ENCODE results near the gene CPHXL.

The CPHXL gene

DNA sequence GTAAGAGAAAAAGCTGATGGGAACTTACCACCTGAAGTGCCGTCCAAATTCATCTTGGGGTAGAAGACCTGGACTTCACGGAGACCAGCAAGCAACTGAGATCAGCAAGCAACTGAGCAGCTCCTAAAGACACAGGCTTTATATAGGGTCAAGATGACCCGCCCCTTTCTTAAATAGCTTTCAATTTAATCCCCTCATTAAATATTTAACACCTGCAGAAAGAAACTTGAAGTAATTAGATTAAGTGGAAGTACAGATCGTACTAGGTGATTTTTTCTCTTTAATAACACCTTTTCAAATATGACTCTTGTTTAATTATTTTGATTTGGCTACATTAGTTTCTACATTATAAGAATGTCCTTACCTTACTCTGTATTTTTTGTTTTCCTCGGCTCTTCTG lies at the start of gene CPHXL:
Gene CPHXL (minus strand): TSS at position 101 of the 400 bp plus-strand sequence. CDS start 48 bp downstream, at position 53.
- no peak for DNase-seq

DNA sequence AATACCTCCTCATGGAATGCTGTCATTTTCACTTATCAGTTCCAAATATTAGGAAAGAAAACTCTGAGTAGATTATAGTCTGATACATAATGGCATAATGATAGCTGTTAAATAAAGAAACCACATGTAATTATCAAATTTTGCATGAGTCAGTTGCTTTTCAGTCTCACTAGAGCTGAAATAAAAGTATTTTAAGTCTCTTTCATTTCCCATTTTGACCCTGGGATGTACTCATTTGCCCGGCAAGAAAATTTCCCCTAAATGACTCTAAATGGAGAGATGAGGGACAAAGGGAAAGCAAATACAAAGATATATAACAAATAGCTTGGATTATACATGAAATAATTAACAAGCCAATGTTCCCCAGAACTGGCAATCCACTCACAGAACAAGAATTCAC lies 47.9 kb upstream of the CPHXL start:
- DNase-seq, result no peak

DNA sequence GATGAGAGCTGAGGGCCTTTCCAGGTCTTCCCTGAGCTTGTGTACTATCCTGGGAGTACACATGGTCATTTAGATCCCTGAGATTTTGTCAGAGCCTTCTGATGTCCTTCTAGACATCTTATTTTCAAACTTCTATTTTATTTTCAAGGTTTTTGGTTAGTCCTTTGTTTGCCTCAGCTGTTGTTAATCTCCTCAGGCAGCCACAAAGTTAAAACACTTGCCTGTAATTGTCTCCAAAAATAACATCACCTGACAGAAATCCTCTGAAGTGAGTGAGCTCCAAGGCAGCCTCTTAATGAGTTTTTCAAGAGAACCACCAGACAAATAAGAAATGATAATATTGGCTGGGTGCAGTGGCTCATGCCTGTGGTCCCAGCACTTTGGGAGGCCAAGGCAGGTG lies 43.8 kb upstream of the CPHXL start:
- no peak for DNase-seq

DNA sequence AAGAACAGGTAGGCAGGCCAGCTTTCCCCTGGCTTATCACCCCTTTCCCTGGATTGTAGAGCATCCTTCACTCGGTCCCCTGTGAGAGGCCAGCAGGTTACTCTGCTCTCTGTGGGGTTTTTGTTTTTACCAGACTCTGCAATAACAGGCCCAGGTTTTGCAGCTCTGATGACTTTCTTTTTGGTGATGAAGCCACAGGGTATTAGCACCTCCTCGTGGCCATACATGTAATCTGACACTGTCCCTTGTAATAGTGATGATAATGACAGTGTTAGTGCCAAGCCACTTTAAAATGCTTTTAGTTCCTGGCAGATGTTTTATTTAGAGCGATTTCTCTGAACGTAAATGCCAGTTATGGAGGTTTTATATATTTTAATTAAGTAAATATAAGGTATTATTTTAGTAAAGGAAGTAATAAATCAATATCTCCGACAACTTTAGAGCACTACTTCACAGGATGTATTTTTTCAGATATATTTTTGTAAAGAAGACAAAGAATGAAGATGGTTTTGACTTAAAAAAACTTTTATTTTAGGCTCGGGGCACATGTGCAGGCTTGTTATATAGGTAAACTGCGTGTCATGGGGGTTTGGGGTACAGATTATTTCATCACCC lies 38.0 kb upstream of the CPHXL start:
- DNase-seq, result peak in 1 of 2 experiments; percentile 68

DNA sequence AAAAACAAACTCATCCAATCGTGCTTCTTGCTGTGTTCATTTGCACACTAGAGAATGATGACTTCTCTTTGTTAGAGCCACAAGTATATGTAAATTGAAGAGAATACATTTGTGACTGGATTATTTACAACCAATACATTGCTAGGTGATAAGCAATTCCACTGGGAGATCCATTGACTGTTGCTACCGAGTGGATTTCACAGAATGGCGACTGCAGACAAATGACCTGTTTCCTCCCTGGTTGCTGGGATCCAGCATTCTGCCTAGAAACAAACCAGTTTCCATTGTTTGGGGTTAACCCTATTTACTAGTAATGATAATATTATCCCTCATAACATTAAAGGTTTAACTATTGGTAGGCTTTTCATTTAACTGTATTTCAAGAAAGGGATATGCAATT lies 36.9 kb upstream of the CPHXL start:
- DNase-seq, result no peak

DNA sequence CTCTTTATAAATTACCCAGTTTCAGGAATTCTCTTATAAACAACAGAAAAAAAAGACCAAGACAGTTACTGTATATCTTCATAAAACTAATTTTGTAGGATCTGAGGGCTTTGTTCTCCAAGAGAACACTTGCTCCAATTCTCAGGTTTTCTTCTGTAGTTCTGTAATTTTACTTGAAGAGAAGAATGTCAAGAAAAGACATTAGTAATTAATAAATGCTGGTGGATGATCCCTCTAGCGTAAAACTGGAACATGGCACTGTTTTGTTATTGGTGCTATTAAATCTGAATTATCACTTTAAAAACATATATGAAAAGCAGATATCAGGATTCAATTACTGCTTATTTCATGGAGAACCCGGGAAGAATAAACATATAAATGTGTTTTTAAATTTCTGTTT lies 36.5 kb upstream of the CPHXL start:
- DNase-seq, result no peak

DNA sequence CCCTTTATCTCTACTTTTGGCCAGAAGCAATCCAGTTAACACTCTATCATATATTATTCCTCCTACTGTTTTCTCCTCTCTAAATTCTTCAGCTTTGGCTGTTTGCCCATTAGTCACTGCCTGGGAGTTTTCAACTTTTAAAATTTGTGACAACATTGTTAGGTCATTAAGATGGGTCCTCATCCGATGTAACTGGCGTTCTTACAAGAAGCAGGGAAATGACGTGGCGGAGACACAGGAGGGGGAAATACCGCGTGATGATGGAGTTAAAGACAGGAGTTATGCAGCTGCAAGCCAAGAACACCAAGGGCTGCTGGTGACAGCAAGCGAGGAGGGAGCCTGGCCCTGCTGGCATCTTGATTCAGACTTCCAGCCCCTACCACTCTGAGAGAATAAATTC lies 34.8 kb upstream of the CPHXL start:
- no peak for DNase-seq

DNA sequence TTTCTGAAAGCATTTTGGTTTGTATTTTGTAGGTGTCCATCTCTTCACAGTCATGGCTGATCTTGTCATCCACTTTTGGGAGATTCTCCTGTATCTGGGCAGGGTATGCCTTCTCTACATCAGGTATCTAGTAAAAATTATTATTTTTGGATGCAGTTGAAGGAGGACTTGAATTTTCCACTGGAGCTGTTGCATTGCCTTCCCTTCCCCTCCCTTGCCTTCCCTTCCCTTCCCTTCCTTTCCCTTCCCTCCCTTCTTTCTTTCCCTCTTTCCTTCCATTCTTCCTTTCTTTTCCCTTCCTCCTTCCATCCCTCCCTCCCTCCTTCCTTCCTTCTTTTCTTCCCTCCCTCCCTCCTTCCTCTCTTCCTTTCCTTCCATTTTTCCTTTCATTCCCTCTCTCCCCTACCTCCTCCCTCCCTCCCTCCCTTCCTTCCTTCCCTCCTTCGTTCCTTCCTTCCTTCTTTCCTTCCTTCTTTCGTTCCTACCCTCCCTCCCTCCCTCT lies 33.8 kb upstream of the CPHXL start:
- no peak for DNase-seq

DNA sequence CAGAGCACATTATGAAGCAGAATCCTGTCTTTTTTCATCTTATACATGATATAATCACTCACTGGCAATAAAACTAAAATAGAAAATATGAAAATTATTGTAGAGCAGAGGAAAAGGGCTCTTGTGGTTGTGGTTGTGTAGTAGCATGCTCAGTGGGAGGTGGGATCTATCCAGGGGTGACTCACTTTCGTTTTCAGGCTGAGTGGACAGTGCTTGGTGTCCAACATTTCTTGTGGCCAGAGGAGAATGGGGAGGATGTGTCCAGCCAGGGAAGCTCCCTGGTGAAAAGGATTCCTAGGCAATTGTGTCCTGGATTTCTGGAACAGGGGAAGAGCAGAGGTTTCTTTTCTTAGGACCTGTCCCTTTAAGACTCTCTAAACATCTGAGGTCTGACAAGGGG lies 31.9 kb upstream of the CPHXL start:
- no peak for DNase-seq

DNA sequence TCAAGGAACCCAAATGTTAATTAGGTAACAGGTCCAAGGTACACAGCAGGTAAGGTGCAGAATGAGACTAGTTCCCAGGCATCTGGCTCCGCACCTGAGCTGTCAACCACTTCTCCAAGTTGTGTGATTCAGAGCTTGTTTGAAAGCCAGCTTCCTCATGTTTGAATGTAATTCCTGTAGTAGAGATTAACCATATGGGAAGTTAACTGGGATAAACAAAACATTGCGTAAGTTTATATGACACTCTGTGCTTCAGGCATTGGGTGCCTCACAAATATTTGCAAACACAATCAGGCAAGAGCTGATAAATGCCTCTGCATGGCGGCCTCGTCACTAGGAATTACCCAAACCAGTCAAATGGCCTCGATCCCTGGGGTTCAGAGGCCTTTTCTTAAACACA lies 27.9 kb upstream of the CPHXL start:
- DNase-seq, result no peak

DNA sequence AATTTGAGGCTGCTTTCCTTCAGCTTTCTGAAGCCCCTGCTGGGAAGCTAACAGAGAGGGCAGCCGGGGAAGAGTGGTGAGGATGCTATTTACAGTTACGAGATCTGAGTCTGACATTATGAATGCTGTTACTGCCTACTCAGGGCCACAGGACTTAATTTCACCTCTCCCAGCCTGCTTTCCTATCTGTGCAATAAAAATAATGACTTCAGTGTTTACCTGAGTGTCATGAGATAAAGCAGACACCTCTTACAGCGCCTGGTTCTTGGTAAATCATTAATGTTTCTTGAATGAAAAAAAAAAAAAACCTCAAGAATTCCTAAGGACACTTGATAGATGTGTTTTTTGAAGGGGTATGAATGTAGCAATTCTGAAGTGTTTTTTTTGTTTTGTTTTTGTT lies 24.2 kb upstream of the CPHXL start:
- DNase-seq, result no peak

DNA sequence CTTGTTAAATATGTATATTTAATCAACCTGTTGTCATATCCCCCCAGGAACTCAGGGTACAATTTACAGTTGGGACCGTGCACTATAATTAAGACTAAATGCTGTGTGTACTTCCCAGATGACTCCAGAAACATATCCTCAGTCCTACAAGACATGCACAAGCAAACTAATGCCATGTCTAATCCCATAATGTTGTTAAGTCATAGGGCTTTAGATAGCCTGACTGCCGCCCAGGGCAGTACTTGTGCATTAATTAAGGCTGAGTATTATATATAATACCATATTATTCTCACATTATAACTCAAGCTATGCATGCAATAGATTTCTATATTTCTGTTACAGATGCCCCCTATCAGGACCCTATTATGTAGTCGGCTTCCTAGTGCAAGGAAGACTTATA lies 20.1 kb upstream of the CPHXL start:
- no peak for DNase-seq

DNA sequence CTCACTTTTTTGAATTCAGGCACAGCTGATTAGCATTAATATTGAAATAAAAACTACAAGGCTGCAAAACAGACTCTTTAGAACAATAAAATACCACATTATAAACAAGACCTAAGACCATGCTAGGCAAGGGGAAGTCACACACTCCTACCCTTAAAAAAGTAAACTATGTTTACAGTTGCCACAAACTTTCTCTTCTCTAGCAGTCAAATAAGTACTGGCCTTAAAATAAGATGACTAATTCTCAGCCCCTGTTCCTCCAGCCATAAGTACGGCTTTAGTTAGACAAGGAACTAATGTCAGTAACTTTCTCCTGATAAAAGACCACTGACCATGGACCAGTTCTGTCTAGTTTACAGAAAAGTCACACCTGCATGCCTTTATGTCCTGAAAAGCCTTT lies 19.5 kb upstream of the CPHXL start:
- no peak for DNase-seq

DNA sequence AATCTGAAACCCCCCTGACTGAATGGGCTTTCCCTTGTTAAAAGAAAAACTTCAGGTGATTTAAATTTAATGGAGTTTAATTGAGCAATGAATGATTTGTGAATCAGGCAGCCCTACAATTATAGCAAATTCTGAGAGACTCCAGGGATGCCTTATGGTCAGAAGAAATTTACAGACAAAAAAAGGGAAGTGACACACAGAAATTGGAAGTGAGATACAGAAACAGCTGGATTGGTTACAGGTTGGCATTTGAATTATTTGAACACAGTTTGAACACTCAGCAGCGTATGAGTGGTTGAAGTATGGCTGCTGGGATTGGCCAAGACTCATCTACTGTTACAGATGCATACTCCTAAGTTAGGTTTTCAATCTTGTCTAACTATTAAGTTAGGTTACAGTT lies 19.0 kb upstream of the CPHXL start:
- no peak for DNase-seq

DNA sequence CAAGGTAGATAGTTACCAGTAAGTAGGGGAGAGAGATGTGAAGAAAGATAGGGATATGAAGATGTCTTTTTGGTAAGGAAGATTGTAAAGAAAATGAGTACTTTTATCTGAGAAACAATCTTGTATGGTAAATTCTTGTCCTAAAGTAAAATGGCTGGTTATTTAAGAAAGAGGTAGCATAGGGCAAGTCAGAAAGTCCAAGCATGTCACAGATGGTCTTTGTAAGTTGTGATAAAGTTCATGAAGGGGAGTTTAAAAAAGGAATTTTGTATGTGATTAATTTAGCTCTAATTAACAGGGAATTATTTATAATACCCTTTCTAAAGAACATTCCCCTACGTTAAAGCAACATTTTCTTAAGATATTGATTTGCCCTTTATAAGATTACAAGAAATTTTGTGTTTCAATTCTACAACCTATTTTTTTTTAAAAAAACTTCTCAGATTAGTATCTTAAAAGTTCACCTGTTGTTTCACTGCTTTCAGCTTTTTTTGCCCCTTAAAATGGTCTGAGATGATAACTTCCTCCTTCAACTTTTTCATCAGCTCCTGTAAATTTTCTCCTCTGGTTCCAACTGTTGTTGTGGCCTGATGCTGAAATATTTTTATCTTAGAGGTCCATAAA lies 16.2 kb upstream of the CPHXL start:
- DNase-seq, result peak in 1 of 2 experiments; percentile 29

DNA sequence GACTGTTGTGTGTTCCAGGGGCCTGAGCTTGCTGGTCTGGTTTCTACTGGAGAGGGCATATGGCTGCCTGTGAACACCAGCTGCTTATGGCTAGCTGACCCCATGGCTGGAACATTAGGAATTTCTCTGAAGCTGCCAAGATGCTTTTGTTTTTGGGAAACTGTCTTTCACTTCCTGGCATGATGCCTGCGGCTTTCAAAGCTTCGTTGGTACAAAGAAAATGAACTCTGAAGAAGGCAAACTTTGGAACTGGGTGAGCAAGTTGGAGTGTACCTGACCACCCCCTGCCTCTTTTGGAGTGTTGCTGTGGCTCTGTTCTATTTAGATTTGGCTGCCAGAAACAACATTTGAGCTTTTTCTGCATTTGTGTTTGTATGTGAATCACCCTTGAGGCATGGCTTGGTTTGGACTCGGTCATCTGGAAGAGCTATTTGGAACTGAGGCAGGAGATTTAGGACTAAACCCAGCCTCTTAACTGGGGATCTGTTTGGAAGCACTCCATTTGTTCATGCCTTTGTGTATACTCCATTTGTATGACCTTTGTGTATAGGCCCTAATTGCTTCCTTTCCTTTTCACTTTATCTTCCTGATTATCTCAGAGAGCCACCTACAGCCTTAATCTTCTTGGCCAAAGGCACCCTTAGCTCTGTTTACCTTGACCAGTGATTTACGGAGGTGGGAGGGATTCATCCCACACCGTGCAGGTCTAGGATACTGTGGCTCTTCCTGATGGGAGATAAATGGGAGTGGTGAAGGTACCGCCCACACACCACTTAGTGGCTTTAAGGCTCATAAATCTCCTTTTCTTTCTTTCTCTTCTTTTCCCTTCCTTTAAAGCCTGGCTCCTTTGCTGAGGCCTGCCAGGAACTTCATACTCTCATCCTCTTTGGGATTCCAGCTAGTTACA lies 7.3 kb upstream of the CPHXL start:
- DNase-seq, result no peak

DNA sequence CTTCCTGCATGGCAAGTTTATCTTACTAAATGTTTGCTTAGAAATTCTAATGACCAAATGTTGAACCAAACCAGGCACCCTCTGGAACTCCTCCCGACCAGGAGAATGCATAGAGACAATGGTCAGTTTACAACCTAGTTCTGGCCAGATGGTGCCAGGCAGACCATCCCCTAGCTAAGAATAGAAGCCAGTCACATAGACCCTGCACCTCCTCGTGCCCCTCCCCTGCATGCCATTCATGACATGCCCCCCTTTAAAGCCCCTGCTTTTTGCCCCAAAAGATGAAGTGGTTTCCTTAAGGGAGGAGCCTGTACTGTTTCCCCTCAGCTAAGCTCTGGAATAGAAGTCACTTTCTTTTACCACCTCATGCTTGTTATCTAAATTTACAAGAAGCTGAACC lies 6.6 kb upstream of the CPHXL start:
- no peak for DNase-seq

DNA sequence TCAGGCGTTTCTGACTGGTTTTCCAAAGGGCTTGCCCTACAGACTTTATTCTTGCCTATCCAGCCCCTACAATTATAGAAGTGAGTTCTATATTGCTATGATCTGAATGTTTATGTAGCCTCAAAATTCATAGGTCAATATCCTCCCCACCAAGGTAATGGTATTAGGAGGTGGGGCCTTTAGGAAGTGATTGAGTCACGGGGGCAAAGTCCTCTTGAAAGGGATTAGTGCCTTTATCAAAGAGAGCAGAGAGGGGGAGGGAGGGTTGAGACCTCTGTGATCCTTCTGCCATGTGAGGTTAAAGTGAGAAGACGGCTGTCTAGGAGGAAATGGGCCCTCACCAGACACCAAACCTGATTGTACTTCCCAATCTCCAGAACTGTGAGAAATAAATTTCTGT lies 931 bp upstream of the CPHXL start:
- no peak for DNase-seq

DNA sequence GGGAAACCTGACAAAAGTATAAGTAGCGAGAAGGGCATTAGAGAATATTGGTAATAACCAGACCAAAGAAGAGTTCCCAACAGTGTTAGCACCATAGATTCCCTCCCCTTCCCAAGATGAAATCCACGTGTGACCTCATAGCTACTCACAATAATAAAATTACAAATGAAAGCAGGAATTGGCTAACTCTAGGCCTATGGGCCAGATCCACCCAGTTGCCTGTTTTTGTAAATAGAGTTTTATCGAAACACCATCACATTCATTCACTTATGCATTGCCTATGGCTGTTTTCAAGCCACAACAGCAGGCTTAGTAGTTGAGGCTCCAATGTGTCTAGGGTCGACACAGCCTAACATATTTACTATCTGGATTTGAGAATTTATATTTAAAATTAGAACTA lies 7.8 kb downstream of the CPHXL start:
- no peak for DNase-seq

DNA sequence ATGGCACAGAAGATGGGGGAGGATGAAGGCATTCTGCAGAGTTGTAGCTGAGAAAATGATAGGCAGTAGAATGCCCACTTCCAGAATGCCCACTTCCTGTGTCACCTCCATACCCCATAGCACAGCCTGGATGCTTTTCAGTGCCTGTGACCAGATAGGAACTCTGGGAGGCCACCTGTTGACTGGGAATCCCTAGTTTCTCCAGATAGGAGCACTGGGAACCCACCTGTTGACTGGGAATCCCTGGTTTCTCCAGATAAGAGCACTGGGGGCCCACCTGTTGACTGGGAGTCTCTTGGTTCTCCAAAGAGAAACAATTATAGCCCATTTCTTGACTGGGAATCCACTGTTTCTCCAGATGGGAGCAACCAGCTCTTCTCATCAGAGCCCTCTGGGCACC lies 11.6 kb downstream of the CPHXL start:
- no peak for DNase-seq

DNA sequence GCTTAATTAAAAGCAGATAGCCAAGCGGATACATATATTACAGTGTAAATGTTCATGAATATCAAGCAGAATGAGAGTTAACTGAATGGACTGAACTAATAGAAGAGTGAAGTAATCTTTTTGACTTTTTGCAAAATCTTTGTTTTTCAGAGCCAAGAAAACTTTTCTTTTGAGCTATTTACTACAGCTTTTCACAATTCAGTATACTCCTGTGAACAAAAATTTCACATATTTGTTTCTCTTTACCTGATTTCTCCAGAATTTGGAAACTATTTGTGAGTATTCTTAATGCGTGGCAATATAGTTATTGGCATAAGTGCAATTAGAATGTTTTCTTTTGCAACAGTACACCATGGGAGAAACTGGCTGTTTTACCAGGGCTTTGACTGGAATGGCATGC lies 15.9 kb downstream of the CPHXL start:
- DNase-seq, result no peak

DNA sequence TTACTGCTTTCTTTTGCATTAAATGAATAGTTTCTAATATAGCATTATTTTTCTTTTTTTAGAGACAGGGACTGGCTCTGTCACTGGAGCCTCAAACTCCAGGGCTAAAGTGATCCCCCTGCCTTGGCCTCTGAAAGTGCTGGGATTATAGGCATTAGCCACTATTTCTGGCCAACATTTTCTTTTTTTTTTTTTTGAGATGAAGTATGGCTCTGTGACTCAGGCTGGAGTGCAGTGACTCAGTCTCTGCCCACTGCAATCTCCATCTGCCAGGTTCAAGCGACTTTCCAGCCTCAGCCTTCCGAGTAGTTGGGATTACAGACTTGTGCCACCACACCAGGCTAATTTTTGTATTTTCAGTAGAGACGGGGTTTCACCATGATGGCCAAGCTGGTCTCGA lies 23.0 kb downstream of the CPHXL start:
- DNase-seq, result no peak

DNA sequence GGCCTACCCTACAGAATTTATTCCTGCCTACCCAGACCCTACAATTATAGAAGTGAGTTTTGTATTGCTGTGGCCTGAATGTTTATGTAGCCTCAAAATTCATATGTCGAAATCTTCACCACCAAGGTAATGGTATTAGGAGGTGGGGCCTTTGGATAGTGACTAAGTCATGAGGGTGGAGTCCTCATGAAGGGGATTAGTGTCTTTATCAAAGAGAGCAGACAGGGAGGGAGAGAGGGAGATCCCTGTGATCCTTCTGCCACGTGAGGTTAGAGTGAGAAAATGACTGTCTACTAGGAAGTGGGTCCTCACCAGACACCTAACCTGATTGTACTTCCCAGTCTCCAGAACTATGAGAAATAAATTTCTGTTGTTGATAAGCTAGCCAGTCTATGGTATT lies 24.0 kb downstream of the CPHXL start:
- DNase-seq, result no peak

DNA sequence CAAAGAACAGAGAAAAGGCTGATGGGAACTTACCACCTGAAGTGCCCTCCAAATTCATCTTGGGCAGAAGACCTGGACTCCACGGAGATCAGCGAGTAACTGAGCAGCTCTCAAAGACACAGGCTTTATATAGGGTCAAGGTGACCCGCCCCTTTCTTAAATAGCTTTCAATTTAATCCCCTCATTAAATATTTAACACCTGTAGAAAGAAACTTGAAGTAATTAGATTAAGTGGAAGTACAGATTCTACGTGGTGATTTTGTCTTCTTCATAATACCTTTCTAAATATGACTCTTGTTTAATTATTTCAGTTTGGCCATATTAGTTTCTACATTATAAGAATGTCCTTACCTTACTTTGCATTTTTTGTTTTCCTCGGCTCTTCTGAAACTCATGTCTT lies 24.9 kb downstream of the CPHXL start, which contains the start of gene DUXB:
Gene DUXB (minus strand): TSS at position 101 of the 400 bp plus-strand sequence. CDS start 43 bp downstream, at position 58.
- DNase-seq, result no peak
